ENCODE data around the gene WDR17.

The WDR17 gene

GRCh38 chr4:176163041-176163440 lies 97.4 kb downstream of the WDR17 start:
- no peak for TF ChIP-seq CTCF (IDR thresholded peaks at IDR 0.05)

GRCh38 chr4:176185051-176185450 lies 119.4 kb downstream of the WDR17 start:
- no peak for TF ChIP-seq CTCF (IDR thresholded peaks at IDR 0.05)

- TF ChIP-seq CTCF (IDR thresholded peaks at IDR 0.05) = no peak
Observed at GRCh38 chr4:176186067-176186466, 120.4 kb downstream of the WDR17 start.

- no peak for TF ChIP-seq CTCF (IDR thresholded peaks at IDR 0.05)
Observed at GRCh38 chr4:176186671-176187395, 121.2 kb downstream of the WDR17 start.

GRCh38 chr4:176187624-176188023 lies 122.0 kb downstream of the WDR17 start:
- TF ChIP-seq CTCF (IDR thresholded peaks at IDR 0.05) = no peak

GRCh38 chr4:176188654-176189053 lies 123.0 kb downstream of the WDR17 start:
- TF ChIP-seq CTCF (IDR thresholded peaks at IDR 0.05) = no peak

GRCh38 chr4:176189891-176190795 lies 124.5 kb downstream of the WDR17 start:
- TF ChIP-seq CTCF (IDR thresholded peaks at IDR 0.05) = no peak

Measured in LNCAP (cell line).